BE2C (cell line): ENCODE measurements around the gene WSCD2.

Experiments
- DNase-seq: peaks from one replicate; pipeline ENCODE4 v3.0.0-alpha.2; 2020
- H3K27me3 ChIP-seq: fragments of 250-450 bp; sonication (Bioruptor Pico); 2 replicates; pipeline ENCODE4 v1.5.1; 2020; ENCODE audit warnings: mild to moderate bottlenecking
- H3K36me3 ChIP-seq: fragments of 250-450 bp; sonication (Bioruptor Pico); 2 replicates; pipeline ENCODE4 v1.5.1; 2020; ENCODE audit warnings: mild to moderate bottlenecking
- H3K4me1 ChIP-seq: fragments of 250-450 bp; sonication (Bioruptor Pico); 2 replicates; pipeline ENCODE4 v1.5.1; 2020
- H3K4me3 ChIP-seq: 2 replicates; pipeline ENCODE4 v1.5.1; 2011; ENCODE audit warnings: low read depth, low read length
- H3K9me3 ChIP-seq: fragments of 250-450 bp; sonication (Bioruptor Pico); 2 replicates; pipeline ENCODE4 v1.5.1; 2020
- TF ChIP-seq, protein P1 (sequence below): IDR thresholded peaks from 2 replicates; pipeline ENCODE4 v1.5.1; 2012; ENCODE audit warnings: mild to moderate bottlenecking, low read depth, low read length

The WSCD2 gene

DNA sequence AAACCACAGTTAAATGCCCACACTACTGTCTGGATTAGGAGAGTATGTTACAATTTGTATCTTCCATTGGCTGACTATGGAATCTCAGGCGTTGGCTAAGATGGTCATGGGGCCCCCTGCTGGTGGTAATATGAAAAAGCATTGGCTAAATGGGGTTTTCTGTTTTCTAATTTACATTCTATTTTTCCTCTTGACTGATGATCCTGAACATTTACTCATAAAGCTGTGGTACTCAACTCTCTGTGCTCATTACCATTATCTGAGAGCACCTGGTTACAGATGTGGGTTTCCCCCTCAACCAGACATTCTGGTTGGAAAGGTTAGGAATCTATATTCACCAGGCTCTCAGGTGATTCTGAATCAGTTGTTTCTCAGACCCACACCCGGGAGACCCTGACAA lies 64.8 kb downstream of the WSCD2 start:
- DNase-seq: peak; percentile 51
- H3K4me1 ChIP-seq: no peaks in the 10 kb centered on the region
- H3K27me3 ChIP-seq: no peaks in the 10 kb centered on the region
- no peaks in the 10 kb centered on the region for H3K9me3 ChIP-seq
- TF ChIP-seq, protein P1, sequence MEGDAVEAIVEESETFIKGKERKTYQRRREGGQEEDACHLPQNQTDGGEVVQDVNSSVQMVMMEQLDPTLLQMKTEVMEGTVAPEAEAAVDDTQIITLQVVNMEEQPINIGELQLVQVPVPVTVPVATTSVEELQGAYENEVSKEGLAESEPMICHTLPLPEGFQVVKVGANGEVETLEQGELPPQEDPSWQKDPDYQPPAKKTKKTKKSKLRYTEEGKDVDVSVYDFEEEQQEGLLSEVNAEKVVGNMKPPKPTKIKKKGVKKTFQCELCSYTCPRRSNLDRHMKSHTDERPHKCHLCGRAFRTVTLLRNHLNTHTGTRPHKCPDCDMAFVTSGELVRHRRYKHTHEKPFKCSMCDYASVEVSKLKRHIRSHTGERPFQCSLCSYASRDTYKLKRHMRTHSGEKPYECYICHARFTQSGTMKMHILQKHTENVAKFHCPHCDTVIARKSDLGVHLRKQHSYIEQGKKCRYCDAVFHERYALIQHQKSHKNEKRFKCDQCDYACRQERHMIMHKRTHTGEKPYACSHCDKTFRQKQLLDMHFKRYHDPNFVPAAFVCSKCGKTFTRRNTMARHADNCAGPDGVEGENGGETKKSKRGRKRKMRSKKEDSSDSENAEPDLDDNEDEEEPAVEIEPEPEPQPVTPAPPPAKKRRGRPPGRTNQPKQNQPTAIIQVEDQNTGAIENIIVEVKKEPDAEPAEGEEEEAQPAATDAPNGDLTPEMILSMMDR: peak; percentile 84
- H3K36me3 ChIP-seq: no peaks in the 10 kb centered on the region
- no peak overlapping the region for H3K4me3 ChIP-seq

DNA sequence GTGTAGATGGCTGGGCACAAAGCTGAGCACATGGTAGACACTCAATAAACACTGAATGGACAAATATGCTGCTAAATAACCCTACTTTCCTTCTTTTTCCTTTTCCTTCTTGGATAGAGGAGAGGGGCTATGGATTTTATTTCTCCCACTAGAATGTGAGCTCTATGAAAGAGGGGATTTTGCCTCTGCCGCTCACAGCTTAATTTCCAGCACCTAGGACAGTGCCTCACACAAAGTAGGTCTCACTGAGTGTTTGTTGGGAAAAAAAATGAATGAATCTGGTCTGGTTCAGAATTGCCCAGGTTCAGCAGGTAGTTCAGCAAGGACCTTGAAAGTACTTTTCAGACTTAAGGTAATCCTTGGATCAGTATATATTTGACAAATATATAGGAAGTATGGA lies 65.5 kb downstream of the WSCD2 start:
- Histone ChIP-seq H3K36me3 (no peaks in the 10 kb centered on the region), H3K4me3 (no peak overlapping the region), H3K4me1 (no peaks in the 10 kb centered on the region), H3K27me3 (no peaks in the 10 kb centered on the region), H3K9me3 (no peaks in the 10 kb centered on the region)
- no peak for DNase-seq
- TF ChIP-seq, protein P1: no peak

DNA sequence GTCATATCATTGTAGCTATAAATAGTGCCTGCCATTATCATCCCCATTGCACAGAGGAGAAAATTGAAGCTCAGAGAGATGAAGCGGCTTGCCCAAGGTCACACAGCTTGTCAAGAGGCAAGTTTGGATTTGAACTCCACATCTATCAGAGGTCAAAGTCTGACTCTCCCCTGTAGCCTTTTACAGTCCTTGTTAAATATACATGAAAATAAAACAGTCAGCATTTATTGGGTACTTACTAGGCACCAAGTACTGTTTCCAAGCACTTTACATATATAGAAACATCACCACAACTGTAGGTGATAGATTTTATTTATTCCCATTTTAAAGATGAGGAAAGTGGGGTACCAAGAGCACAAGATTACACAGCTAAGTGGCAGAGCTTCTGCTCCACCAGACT lies 67.2 kb downstream of the WSCD2 start:
- DNase-seq: no peak
- Histone ChIP-seq H3K27me3 (no peaks in the 10 kb centered on the region), H3K4me1 (no peaks in the 10 kb centered on the region), H3K4me3 (no peak overlapping the region), H3K9me3 (no peaks in the 10 kb centered on the region), H3K36me3 (no peaks in the 10 kb centered on the region)
- TF ChIP-seq, protein P1: no peak

DNA sequence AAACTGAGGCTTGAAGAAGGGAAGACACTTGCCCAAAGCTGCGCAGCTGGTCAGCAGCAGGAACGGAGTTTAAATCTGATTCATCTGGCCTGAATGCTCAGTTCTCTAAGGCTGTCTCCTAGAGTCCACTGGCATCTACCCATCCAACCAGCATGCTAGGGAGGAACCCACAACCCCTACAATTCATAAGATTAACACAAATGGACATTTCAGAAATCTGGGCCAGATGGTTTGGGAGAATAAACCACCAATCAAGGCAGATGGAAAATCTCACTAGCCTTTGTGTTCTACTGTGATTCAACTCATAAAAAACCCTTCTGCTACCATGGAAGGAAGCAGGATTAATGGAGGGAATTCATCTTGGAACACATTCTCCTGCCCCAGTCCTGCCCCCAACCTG lies 67.8 kb downstream of the WSCD2 start:
- Histone ChIP-seq H3K9me3 (no peaks in the 10 kb centered on the region), H3K27me3 (no peaks in the 10 kb centered on the region), H3K36me3 (no peaks in the 10 kb centered on the region), H3K4me3 (no peak overlapping the region), H3K4me1 (no peaks in the 10 kb centered on the region)
- TF ChIP-seq, protein P1: no peak
- DNase-seq: no peak

DNA sequence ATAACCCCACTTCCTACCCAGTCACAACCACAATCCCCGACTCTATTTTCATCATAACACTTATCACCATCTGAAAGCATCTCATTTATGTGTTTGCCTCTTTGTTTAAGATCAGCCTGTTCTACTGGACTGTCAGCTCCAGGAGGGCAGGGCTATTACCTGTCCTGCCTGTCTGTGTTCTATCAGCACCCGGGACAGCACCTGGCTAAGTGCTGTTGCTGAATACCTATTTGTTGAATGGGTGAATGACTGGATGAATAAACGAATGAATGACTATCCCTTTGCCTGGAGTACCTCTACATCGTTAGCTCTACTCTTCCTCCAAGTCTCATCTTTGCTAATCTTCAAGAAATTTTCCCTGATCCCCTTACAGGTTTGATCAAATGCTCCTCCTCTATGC lies 69.0 kb downstream of the WSCD2 start:
- TF ChIP-seq, protein P1: no peak
- no peak for DNase-seq

DNA sequence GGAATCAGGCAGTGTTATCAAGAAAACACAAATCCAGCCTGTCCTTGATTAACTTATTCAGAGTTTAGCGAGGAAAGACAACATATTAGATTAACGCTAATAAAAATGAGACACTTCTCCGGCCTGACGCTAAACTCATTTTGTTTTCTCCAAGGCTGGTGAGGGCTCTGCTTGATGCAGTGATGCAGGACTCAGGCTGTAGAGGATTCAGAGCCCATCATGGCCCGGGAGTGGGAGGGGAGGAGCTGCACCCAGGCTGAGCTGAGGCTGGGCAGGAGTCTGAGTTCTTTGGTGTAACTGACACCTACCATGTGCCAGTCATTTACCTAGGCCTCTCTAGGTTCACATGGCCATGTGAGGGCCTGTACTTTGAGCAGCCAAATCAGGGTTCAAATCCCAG lies 70.0 kb downstream of the WSCD2 start:
- H3K36me3 ChIP-seq: no peaks in the 10 kb centered on the region
- H3K27me3 ChIP-seq: no peaks in the 10 kb centered on the region
- TF ChIP-seq, protein P1: no peak
- no peaks in the 10 kb centered on the region for H3K4me1 ChIP-seq
- H3K9me3 ChIP-seq: no peaks in the 10 kb centered on the region
- no peak for DNase-seq
- H3K4me3 ChIP-seq: no peak overlapping the region

More for the DNA sequence above, 69.0 kb downstream of the WSCD2 start:
- Histone ChIP-seq H3K4me3 (no peak overlapping the region), H3K36me3 (no peaks in the 10 kb centered on the region), H3K27me3 (no peaks in the 10 kb centered on the region), H3K9me3 (no peaks in the 10 kb centered on the region), H3K4me1 (no peaks in the 10 kb centered on the region)
